Forelimb muscle (tissue), 1 donor: ENCODE measurements around the gene CAST. TPM values are rescaled to one million over a fixed set of nuclear protein-coding genes. Genes with fewer than 3 reads are reported as not detected.
"Not testable (repeated sequence)": the region's sequence is repeated elsewhere in the genome, so short reads cannot be mapped to it uniquely, and the experiment has no call there.

Experiments
- DNase-seq: peaks from one replicate; pipeline ENCODE4 v3.0.0-alpha.2; 2013; ENCODE audit warnings: low read depth
- polyA plus RNA-seq: library from polyadenylated mRNA; unstranded; fragments of 120-200 nt; gene quantifications from one replicate; pipeline ENCODE4 v1.2.1, GENCODE V29; 2013; ENCODE audit not compliant: insufficient read length

CAST gene
- polyA plus RNA-seq, 1 donor: 138 TPM

GRCh38 chr5:96712100-96712746, 50.0 kb downstream of the CAST start:
- DNase-seq: no peak

- DNase-seq: no peak
Measured at GRCh38 chr5:96714450-96714849, 52.3 kb downstream of the CAST start.

GRCh38 chr5:96714951-96715451, 52.8 kb downstream of the CAST start:
- DNase-seq: peak; percentile 80

GRCh38 chr5:96716007-96716406, 53.8 kb downstream of the CAST start:
- DNase-seq: no peak

GRCh38 chr5:96716716-96717115, 54.5 kb downstream of the CAST start:
- DNase-seq: no peak

GRCh38 chr5:96717874-96718273, 55.7 kb downstream of the CAST start:
- DNase-seq: no peak

GRCh38 chr5:96718635-96719077, 56.5 kb downstream of the CAST start:
- DNase-seq: no peak

GRCh38 chr5:96720408-96720807, 58.2 kb downstream of the CAST start:
- no peak for DNase-seq

- DNase-seq: no peak
Measured at GRCh38 chr5:96721351-96721977, 59.3 kb downstream of the CAST start.

GRCh38 chr5:96725257-96725656, 63.1 kb downstream of the CAST start:
- DNase-seq: no peak

GRCh38 chr5:96726802-96727201, 64.6 kb downstream of the CAST start:
- DNase-seq: no peak

- no peak for DNase-seq
Measured at GRCh38 chr5:96729156-96729555, 67.0 kb downstream of the CAST start.

GRCh38 chr5:96730586-96730985, 68.4 kb downstream of the CAST start:
- no peak for DNase-seq

GRCh38 chr5:96733771-96734500, 71.8 kb downstream of the CAST start:
- no peak for DNase-seq

GRCh38 chr5:96734871-96735325, 72.7 kb downstream of the CAST start:
- DNase-seq: no peak

GRCh38 chr5:96736937-96737336, 74.8 kb downstream of the CAST start:
- no peak for DNase-seq

GRCh38 chr5:96741106-96741505, 78.9 kb downstream of the CAST start:
- no peak for DNase-seq

GRCh38 chr5:96741891-96742309, 79.7 kb downstream of the CAST start:
- DNase-seq: no peak

- DNase-seq: no peak
Measured at GRCh38 chr5:96742538-96742937, 80.4 kb downstream of the CAST start.

GRCh38 chr5:96743065-96743768, 81.0 kb downstream of the CAST start:
- no peak for DNase-seq

- DNase-seq: no peak
Measured at GRCh38 chr5:96743805-96744204, 81.6 kb downstream of the CAST start.

GRCh38 chr5:96744218-96744617, 82.0 kb downstream of the CAST start:
- DNase-seq: not testable (repeated sequence)
